GM19395 (cell line): ENCODE data around the gene SV2B.
A peak's percentile ranks its signal among the peaks of the same experiment; 100 is the strongest.

Experiments
- ATAC-seq: cut with Tn5 transposase; IDR thresholded peaks from one replicate; pipeline ENCODE4 v1.9.1; 2021; ENCODE audit warnings: mild to moderate bottlenecking, moderate library complexity; ENCODE audit not compliant: unreplicated experiment

SV2B gene

DNA sequence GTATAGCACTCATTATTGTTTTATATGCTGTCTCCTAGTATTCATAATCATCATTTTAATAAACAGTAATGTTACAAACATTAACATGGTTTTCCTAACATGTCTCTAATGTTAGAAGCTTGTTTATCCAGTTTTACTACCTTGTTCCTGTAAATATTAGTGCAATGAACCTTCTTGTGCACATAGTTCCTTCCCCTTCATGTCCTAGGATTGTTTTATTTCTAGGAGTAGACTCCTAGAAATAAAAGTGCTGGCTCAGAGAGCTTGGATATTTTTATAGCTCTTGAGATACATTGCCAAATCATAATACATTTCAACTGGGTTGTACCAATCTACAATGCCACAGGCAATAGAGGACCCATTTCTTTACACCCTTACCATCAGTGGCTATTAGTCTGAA lies 161.3 kb downstream of the SV2B start:
- ATAC-seq, result no peak

DNA sequence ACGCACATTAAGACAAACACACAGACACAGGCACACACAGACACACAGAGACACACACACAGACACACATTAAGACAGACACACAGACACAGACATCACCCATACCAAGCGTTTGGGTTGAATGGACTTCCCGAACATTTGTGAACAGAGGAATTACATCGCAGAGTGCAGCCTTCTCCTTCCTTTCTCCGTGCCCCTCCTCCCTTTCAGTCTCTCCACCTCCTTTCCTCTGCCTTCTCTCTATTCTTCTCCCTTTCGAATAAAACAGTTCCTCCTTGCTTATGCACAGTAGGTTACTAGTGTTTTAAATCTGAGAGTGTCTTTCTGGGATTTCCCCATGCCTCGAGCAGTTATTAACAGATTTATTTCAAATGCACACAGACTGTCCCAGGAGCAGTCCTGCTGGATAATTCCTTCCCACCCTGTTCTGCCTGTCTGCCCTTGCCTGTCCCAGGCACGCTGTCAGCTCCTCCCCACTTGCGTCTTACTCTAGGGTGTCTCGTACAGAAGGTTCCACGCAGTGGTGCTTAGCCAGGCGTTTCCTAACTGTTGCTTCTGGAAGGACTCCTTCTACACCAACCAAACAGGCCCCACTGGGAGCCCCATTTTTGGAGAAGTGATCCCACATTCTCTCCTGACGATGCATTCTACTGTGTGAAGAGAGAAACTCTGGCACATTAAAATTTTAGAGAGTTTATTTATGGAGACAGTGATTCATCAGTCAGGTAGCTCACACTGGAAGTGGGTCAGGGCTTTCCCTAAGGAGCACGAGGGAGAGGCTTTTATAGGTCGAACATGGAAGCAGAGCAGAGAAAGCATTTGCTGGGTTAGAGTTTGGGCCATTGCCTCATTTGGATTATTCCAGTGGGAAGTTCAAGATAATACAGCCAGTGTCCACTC lies 163.8 kb downstream of the SV2B start:
- ATAC-seq, result no peak

- no peak for ATAC-seq
Measured at GRCh38 chr15:91264651-91265351, 164.7 kb downstream of the SV2B start.

GRCh38 chr15:91265416-91265940 lies 165.4 kb downstream of the SV2B start:
- no peak for ATAC-seq

GRCh38 chr15:91268510-91268909 lies 168.5 kb downstream of the SV2B start:
- ATAC-seq, result no peak

GRCh38 chr15:91270747-91271146 lies 170.7 kb downstream of the SV2B start:
- no peak for ATAC-seq

- ATAC-seq, result no peak
Measured at GRCh38 chr15:91271565-91272153, 171.6 kb downstream of the SV2B start.

DNA sequence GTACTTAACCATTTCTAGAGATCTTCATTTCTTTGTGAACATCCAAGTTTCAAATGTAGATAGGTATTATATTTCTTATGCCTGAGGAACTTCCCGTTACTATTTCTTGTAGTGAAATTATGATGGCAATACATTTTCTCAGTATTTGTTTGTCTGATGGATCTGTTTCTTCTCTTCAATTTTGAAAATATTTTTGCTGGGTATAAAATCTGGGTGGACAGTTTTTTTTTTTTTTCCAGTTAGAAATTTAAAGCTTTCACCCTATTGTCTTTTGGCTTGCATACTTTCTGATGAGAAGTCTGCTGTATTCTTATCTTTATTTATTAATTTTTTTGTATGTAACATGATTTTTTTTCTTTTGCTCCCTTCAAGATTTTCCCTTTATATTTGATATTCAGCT lies 175.8 kb downstream of the SV2B start:
- no peak for ATAC-seq

DNA sequence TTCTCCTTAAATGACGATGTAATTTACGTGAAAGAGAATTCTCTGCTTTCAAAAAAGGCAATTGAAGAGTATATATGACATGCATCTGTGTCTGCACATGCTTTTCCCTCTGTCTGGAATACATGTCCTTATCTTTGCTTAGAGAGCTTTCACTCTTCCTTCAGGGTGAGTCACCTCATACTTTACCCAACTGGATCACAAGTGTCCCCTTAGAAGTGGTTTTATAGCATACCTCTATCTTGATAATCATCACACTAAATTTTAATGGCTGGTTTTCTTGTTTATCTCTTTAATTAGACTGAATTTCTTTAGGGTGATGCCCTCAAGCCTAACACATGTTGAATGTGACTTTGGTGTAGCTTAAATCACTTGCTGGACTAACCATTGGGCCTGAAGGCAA lies 178.9 kb downstream of the SV2B start:
- ATAC-seq, result no peak

GRCh38 chr15:91279486-91279885 lies 179.4 kb downstream of the SV2B start:
- no peak for ATAC-seq

DNA sequence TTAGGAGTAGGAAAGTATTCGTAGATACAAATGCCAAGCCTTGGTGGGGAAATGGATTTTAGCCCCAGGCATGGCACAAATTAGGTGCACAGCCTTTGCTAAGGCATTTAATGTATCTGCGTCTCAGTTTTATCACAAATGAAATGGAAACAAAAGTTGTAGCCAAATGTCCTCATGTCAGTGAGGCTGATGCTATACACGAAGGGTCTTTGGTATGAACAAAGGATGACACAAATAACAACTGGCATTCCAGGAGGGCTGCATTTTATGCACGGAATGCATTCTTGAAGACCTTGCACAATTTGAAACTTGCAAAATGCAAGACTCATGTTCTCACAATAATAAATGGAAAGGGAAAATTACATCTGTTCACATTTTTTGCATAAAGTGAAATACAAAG lies 181.9 kb downstream of the SV2B start:
- no peak for ATAC-seq

- ATAC-seq, result no peak
Measured at GRCh38 chr15:91282486-91282885, 182.4 kb downstream of the SV2B start.

GRCh38 chr15:91283155-91283554 lies 183.1 kb downstream of the SV2B start:
- ATAC-seq, result no peak

GRCh38 chr15:91284758-91285466 lies 184.9 kb downstream of the SV2B start:
- no peak for ATAC-seq

DNA sequence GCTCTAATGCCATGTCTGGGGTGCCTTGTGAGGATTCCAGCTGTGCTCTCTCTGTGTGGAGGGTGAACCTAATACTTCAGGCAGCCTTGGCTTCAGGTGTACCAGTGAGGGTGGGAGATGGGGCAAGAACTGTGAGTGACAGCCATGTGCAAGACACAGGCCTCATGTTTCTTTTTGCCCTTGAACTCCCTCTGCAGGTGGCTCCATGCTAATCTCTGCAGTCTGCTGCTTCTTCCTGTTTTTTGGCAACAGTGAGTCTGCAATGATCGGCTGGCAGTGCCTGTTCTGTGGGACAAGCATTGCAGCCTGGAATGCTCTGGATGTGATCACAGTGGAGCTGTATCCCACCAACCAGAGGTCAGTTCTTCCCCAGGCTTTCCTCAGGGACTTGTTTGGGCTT lies 189.3 kb downstream of the SV2B start:
- ATAC-seq, result no peak

- ATAC-seq, result no peak
Measured at GRCh38 chr15:91290553-91290952, 190.5 kb downstream of the SV2B start.

- ATAC-seq, result peak; percentile 90
Measured at GRCh38 chr15:91291673-91292072, 191.6 kb downstream of the SV2B start.

GRCh38 chr15:91294344-91294743 lies 194.3 kb downstream of the SV2B start:
- ATAC-seq, result no peak

- no peak for ATAC-seq
Measured at GRCh38 chr15:91294795-91295194, 194.7 kb downstream of the SV2B start.

DNA sequence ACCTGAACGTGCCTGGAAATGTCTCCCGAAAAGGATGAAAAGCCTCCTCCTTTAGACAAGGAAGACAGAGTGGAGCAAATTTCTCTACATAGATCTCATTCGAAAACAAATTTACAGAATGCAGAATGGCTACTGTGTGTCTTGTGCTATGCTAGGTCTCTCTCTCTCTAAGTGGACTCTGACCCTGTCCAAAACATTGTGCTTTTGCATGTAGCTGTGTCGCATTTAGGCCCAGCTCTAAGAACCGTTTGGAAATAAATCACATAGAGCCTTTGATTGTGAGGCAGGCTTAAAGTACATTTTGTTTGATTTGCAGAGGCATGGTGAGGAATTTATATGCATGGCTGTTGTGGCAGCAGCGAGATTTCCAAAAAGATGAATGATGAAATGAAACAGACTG lies 198.0 kb downstream of the SV2B start:
- ATAC-seq, result no peak
